Nephron (organoid): Measurements from ENCODE around the gene TAS1R2.

Source experiments
- H3K27ac Mint-ChIP-seq, 3 experiments: 2 replicates each; pipeline ENCODE4 v1.8.0; 2020; ENCODE audit warnings: mixed read lengths in 3 of 3, mild to moderate bottlenecking in 2 of 3, moderate library complexity in 1 of 3
- H3K27me3 Mint-ChIP-seq: 2 replicates; pipeline ENCODE4 v1.8.0; 2021; ENCODE audit warnings: low read depth, mild to moderate bottlenecking, moderate library complexity, mixed read lengths
- H3K36me3 Mint-ChIP-seq: 2 replicates; pipeline ENCODE4 v1.8.0; 2020; ENCODE audit warnings: low read depth, mixed read lengths
- H3K4me1 Mint-ChIP-seq: 2 replicates; pipeline ENCODE4 v1.8.0; 2020; ENCODE audit warnings: mixed read lengths
- H3K4me3 Mint-ChIP-seq, 3 experiments: 2 replicates each; pipeline ENCODE4 v1.8.0; 2020; ENCODE audit warnings: mild to moderate bottlenecking in 3 of 3, mixed read lengths in 3 of 3, moderate library complexity in 2 of 3
- H3K9me3 Mint-ChIP-seq: 2 replicates; pipeline ENCODE4 v1.8.0; 2020; ENCODE audit warnings: mixed read lengths
- TF ChIP-seq, protein P1 (sequence below), 3 experiments: fragments of 200-600 bp; sonication (generic); IDR thresholded peaks; one replicate each; pipeline ENCODE4 v1.5.0; 2021; ENCODE audit warnings: antibody characterized with exemption in 3 of 3; ENCODE audit not compliant: unreplicated experiment in 3 of 3

Gene TAS1R2

DNA sequence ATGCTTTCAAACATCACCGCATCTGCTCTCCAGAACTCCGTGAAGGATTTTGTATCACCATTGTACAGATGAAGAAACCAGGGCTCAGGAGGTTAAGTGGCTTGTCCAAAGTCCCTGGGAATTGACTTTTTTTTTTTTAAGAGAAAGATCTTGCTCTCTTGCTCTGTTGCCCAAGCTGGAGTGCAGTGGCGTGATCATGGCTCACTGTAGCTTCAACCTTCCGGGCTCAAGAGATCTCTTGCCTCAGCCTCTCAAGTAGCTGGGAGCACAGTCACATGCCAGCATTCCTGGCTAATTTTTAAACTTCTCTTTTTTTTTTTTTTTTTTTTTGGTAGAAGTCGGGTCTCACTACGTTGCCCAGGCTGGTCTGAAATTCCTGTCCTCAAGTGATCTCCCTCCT lies 6.9 kb upstream of the TAS1R2 start:
- Mint-ChIP-seq H3K27me3 (peaks cover 44% of the 10 kb centered on the region), H3K9me3 (no peaks in the 10 kb centered on the region), H3K4me3 (no peak overlapping the region), H3K4me1 (peaks cover 7% of the 10 kb centered on the region), H3K36me3 (no peaks in the 10 kb centered on the region), H3K27ac (no peak overlapping the region)
- TF ChIP-seq, protein P1, sequence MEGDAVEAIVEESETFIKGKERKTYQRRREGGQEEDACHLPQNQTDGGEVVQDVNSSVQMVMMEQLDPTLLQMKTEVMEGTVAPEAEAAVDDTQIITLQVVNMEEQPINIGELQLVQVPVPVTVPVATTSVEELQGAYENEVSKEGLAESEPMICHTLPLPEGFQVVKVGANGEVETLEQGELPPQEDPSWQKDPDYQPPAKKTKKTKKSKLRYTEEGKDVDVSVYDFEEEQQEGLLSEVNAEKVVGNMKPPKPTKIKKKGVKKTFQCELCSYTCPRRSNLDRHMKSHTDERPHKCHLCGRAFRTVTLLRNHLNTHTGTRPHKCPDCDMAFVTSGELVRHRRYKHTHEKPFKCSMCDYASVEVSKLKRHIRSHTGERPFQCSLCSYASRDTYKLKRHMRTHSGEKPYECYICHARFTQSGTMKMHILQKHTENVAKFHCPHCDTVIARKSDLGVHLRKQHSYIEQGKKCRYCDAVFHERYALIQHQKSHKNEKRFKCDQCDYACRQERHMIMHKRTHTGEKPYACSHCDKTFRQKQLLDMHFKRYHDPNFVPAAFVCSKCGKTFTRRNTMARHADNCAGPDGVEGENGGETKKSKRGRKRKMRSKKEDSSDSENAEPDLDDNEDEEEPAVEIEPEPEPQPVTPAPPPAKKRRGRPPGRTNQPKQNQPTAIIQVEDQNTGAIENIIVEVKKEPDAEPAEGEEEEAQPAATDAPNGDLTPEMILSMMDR (IDR thresholded peaks at IDR 0.05; ENCODE audit: unreplicated experiment in 3 of 3), result no peak

DNA sequence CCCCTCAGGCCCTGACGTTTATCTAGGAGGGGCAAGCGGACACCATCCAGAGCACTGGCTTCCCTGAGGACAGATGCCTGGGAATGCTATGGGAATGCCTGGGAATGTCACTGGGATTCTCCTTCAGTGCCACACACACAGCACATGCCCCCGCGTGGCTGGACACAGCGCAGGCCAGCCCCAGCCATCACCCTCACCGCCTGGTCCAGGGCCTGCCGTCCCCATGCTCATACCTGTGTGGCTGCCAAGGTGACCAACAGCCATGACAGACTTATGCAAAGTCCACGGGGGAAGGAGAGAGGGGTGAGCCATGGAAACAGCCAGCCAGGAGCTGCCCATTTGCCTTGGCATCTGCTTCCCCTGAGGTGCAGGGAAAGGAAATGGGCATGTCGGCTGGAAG lies 5.7 kb upstream of the TAS1R2 start:
- Mint-ChIP-seq H3K27ac (no peak overlapping the region), H3K4me1 (peaks cover 3% of the 10 kb centered on the region), H3K36me3 (no peaks in the 10 kb centered on the region), H3K4me3 (no peak overlapping the region), H3K9me3 (no peaks in the 10 kb centered on the region), H3K27me3 (peaks cover 41% of the 10 kb centered on the region)
- TF ChIP-seq, protein P1 (IDR thresholded peaks at IDR 0.05; ENCODE audit: unreplicated experiment in 3 of 3), result no peak

DNA sequence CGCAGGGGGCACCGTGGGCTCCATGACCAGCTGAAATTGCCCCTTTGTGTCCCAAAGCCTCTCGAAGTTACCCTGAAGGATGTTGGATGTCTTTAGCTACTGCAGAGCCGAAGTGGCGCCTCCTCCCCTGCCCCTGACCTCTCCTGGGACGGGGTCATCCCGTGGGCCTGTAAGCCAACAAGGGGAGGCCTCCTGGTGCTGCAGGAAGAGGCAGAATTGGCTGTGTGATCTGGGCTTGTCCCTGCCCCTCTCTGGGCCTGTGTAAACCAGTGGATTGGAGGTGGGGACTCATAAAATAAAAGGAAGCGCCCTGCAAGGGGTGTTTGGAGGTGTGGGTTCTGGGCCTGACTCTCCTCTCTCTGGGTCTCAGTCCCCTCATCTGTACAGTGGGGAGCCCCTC lies 2.1 kb upstream of the TAS1R2 start:
- H3K27ac Mint-ChIP-seq, result no peak overlapping the region
- H3K4me1 Mint-ChIP-seq, result no peaks in the 10 kb centered on the region
- H3K9me3 Mint-ChIP-seq, result no peaks in the 10 kb centered on the region
- TF ChIP-seq, protein P1 (IDR thresholded peaks at IDR 0.05; ENCODE audit: unreplicated experiment in 3 of 3), result no peak
- H3K27me3 Mint-ChIP-seq, result peaks cover 26% of the 10 kb centered on the region
- no peaks in the 10 kb centered on the region for H3K36me3 Mint-ChIP-seq
- H3K4me3 Mint-ChIP-seq, result no peak overlapping the region

DNA sequence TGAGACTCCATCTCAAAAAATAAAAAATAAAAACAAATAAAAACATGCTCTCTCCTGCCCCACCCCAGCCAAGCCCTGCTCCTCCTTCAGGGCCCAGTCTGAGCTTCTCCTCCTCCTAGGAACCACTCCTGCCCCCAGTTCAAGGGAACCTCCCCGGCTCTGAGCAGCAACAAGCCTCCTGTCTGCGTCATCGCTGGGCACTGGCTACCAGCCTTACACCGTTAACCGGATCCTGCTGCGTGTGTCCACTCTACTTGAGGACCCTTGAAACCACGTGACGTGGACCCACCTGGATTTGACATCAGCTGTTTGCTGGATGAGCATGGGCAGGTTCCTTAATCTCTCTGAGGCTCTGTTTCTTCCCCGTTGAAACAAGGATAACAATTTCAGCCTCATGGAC lies 1.6 kb upstream of the TAS1R2 start:
- Mint-ChIP-seq H3K4me3 (no peak overlapping the region), H3K27me3 (peaks cover 21% of the 10 kb centered on the region), H3K9me3 (no peaks in the 10 kb centered on the region), H3K36me3 (no peaks in the 10 kb centered on the region), H3K4me1 (no peaks in the 10 kb centered on the region), H3K27ac (no peak overlapping the region)
- TF ChIP-seq, protein P1 (IDR thresholded peaks at IDR 0.05; ENCODE audit: unreplicated experiment in 3 of 3), result no peak

DNA sequence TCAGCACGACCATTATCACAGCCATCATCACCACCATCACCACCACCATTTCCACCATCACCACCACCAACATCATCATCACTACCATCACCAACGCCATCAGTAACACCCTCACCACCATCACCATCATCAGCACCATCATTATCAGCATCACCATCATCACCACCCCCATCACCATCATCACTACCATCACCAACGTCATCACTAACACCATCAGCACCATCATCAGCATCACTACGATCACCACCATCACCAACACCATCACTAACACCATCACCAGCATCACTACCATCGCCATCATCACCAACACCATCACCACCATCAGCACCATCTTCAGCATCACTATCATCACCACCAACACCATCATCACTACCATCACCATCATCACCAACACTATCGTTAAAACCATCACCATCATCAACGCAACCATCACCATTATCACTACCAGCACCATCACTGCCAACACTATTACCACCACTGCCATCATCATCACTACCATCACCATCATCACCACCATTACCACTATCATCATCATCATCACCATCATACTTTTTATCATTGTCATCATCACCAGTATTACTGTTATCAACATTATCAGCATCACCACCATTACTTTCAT lies 1.3 kb downstream of the TAS1R2 start:
- Mint-ChIP-seq H3K4me1 (peaks cover 9% of the 10 kb centered on the region), H3K4me3 (no peak overlapping the region), H3K36me3 (no peaks in the 10 kb centered on the region), H3K9me3 (no peaks in the 10 kb centered on the region), H3K27me3 (peaks cover 18% of the 10 kb centered on the region), H3K27ac (no peak overlapping the region)
- TF ChIP-seq, protein P1 (IDR thresholded peaks at IDR 0.05; ENCODE audit: unreplicated experiment in 3 of 3), result no peak

DNA sequence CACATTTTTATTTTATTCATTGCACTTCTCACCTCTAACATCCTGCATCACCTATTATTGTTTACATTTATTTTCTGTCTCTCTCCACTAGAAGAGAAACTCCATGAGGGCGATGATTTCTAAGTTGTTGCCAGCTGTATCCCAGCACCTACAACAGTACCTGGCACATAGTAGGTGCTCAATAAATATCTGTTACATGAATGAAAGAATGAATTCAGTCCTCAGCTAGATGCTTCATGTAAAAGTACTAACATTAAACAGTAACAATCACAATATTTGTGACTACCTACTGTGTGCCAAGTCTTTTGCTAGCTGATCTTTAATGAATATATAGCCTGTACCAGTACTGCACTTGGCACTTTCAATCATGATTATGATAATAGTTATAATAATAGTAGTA lies 3.0 kb downstream of the TAS1R2 start:
- Mint-ChIP-seq H3K4me1 (peaks cover 9% of the 10 kb centered on the region), H3K9me3 (no peaks in the 10 kb centered on the region), H3K4me3 (no peak overlapping the region), H3K27ac (no peak overlapping the region), H3K27me3 (peaks cover 12% of the 10 kb centered on the region), H3K36me3 (no peaks in the 10 kb centered on the region)
- TF ChIP-seq, protein P1 (IDR thresholded peaks at IDR 0.05; ENCODE audit: unreplicated experiment in 3 of 3), result no peak
